Measurements from ENCODE around the gene CCL22.
"Not testable (repeated sequence)": the region's sequence is repeated elsewhere in the genome, so short reads cannot be mapped to it uniquely, and the experiment has no call there.

The CCL22 gene

GRCh38 chr16:57358527-57359095 lies at the start of gene CCL22:
CCL22 (plus strand) TSS chr16:57358783; CDS start chr16:57358817, 34 bp downstream.
- no peak within 1 kb of the TSS for H3K4me3 ChIP-seq
- H3K27ac ChIP-seq = no peak within 1 kb of the TSS

DNA sequence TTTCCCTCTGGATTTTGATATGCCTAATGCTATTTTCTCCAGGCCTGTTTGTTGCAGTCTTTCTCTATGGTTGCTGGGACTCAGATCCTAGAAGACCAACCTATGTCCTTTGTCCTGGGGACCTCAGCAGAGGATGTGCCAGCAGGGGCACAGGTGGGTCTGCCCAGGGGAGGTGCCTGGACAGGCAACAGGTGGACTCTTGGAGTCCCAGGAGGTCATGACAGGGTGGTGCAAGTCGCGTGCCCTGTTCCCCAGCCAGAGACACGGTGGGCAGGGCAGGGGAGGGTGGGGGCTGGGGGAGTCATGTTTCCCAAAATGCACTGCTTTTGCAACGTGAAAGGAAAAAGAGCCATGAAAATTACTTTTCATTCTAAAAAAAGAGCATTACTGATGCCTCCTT lies 47.8 kb upstream of the CCL22 start:
- peak overlapping the region in 1 of 21 experiments; percentile 14 for H3K27ac ChIP-seq
- H3K4me3 ChIP-seq = no peak overlapping the region

GRCh38 chr16:57313509-57313908 lies 45.1 kb upstream of the CCL22 start:
- Histone ChIP-seq H3K4me3 (no peak overlapping the region), H3K27ac (no peak overlapping the region)

GRCh38 chr16:57314161-57314785 lies 44.3 kb upstream of the CCL22 start:
- Histone ChIP-seq H3K27ac (peak overlapping the region in 1 of 21 experiments; percentile 10), H3K4me3 (no peak overlapping the region)

GRCh38 chr16:57315416-57315815 lies 43.2 kb upstream of the CCL22 start:
- Histone ChIP-seq H3K27ac (peak overlapping the region in 2 of 21 experiments; percentile 10 to 29), H3K4me3 (no peak overlapping the region)

DNA sequence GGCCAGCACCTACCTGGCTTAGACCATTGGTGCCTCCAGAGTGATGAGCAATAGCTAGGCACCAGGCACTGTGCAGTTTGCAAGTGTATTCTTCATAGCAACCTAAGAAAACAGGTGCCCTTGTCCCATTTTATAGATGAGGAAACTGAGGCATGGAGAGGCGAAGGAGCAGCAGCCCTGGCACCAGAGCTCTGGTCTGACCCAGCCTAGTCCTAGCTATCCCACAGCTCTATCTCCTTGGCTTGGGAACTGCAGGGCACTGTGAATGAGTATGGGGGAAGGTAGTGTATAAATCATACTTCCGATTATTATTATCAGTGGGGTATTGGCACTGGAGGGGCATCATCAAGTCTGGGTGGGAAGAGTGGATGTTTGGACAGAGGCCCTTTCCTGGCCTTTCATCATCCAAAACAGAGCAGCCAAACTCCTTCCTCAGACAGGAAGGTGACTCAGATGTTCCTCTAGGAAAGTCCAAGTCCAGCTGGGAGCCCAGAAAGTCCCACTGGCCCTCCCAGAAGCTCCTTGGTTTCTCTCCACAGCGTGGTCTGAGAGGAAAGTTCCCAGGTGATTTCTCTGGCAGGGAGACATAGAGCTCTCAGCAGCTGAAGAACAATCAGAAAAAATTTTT lies 42.1 kb upstream of the CCL22 start:
- H3K27ac ChIP-seq = peak overlapping the region in 14 of 21 experiments; percentile 7 to 77 (median 38)
- no peak overlapping the region for H3K4me3 ChIP-seq

- Histone ChIP-seq H3K4me3 (no peak overlapping the region), H3K27ac (no peak overlapping the region)
Measured at GRCh38 chr16:57318240-57318970, 40.2 kb upstream of the CCL22 start.

DNA sequence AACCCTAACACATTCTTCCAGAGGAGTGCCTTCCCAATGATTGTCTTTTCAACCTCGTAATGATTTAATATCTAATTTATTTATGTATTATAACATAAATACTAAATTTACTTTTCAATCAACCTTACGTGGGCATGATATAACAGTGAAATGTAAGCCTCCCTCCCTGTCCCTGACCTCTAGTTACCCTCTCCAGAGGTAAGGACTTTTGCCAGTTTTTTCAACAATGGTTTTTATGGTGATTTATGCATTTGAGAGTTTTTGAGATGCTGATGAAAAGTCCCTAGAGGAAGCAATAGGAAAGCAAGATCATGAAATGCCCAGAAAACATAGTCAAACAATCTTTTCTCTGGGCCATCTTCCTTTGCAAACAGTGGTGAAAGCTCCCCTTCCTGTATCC lies 38.9 kb upstream of the CCL22 start:
- Histone ChIP-seq H3K4me3 (no peak overlapping the region), H3K27ac (no peak overlapping the region)

- H3K4me3 ChIP-seq = no peak overlapping the region
- no peak overlapping the region for H3K27ac ChIP-seq
Measured at GRCh38 chr16:57324749-57325148, 33.8 kb upstream of the CCL22 start.

GRCh38 chr16:57325458-57325857 lies 33.1 kb upstream of the CCL22 start:
- no peak overlapping the region for H3K4me3 ChIP-seq
- no peak overlapping the region for H3K27ac ChIP-seq

- Histone ChIP-seq H3K4me3 (no peak overlapping the region), H3K27ac (no peak overlapping the region)
Measured at GRCh38 chr16:57329718-57330327, 28.8 kb upstream of the CCL22 start.

- no peak overlapping the region for H3K4me3 ChIP-seq
- H3K27ac ChIP-seq = no peak overlapping the region
Measured at GRCh38 chr16:57331355-57331754, 27.2 kb upstream of the CCL22 start.

DNA sequence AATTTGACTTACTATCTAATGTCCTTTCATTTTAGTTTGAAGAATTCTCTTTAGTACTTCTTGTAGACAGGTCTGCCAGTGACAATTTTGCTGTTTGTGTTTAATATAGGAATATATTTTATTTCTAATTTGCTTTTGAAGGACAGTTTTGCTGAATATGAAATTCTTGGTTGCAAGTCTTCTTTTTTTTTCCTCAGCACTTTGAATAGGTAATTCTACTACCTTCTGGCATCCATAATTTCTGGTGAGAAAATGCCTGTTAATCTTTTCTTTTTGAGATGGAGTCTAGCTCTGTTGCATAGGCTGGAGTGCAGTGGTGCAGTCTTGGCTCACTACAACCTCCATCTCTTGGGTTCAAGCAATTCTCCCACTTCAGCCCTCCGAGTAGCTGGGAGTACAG lies 25.2 kb upstream of the CCL22 start:
- no peak overlapping the region for H3K4me3 ChIP-seq
- no peak overlapping the region for H3K27ac ChIP-seq

- H3K27ac ChIP-seq = no peak overlapping the region
- no peak overlapping the region for H3K4me3 ChIP-seq
Measured at GRCh38 chr16:57335366-57335765, 23.2 kb upstream of the CCL22 start.

- H3K4me3 ChIP-seq = no peak overlapping the region
- peak overlapping the region in 10 of 21 experiments; percentile 1 to 71 (median 28) for H3K27ac ChIP-seq
Measured at GRCh38 chr16:57341062-57341440, 17.5 kb upstream of the CCL22 start.

DNA sequence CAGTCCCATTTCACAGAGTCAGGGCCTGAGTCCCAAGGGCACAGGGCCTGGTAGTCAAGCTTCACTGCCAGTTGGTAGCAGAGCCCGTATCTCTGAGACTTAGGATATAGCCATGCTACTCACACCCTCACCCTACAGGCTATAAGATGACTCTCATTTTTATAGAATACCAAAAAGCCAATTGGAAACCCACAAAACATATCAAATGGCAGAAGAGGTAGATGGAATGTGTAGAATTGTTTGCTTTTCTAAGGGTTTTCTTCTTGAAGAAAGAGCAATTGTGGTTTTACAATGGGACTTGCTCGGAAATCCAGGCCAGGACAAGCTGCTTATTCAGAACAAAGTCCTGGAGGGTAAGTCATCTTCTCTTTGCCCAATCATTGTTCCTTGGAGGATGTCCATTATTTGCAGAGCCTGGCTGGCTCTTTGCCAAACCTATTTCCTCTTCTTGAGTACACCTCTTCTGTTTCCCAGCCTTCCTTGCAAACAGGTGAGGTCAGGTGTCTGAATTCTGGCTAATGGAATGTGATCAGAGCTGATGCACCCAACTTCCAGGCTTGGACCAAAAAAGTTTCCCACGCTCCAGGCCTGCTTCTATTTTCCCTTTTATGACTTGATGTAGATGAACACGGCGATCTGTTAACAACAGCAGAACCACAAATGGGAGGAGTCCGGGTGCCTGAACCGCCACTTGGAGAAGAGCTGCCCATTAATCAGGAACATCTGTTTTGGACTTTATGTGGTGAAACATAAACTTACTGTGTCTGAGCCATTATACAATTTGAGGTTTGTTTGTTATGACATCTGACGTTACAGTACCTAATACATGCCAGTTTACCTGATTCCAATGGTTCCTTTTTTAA lies 16.9 kb upstream of the CCL22 start:
- peak overlapping the region in 9 of 21 experiments; percentile 1 to 71 (median 35) for H3K27ac ChIP-seq
- no peak overlapping the region for H3K4me3 ChIP-seq

GRCh38 chr16:57342606-57343005 lies 16.0 kb upstream of the CCL22 start:
- not testable (repeated sequence) for H3K27ac ChIP-seq, H3K4me3 ChIP-seq

DNA sequence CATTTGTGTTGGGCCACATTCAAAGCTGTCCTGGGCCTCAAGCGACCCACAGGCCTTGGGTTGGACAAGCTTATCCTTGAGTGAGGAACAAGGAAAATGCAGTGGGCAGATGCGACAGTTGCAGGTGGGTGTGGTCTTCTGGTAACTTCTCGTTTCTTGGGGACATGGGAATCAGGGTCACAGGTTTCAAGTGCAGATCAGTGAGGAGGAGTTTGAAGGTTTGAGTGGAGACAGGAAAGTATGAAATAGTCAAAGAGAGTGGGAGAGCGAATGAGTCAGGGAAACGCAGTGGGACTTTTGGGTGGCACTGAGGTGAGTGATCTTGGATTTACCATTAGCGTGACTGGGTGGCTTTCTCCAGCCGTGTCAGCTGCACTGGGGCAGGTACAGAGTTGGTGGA lies 15.4 kb upstream of the CCL22 start:
- Histone ChIP-seq H3K4me3 (no peak overlapping the region), H3K27ac (no peak overlapping the region)

DNA sequence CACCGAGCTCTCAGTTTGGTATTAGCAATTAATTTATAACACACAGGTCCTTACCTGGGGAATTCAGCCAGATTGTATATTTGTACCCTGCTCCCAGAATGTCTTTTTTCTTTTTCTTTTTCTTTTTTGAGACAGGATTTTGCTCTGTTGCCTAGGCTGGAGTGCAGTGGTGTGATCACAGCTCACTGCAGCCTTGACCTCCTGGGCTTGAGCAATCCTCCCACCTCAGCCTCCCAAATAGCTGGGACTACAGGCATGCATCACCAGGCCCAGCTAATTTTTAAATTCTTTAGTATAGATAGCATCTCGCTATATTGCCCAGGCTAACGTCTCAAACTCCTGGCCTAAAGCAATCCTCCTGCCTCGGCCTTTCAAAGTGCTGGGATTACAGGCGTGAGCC lies 14.5 kb upstream of the CCL22 start:
- H3K27ac ChIP-seq = not testable (repeated sequence)

More for the DNA sequence above, 14.5 kb upstream of the CCL22 start:
- not testable (repeated sequence) for H3K4me3 ChIP-seq

Measured in skin epidermis (tissue), 12 donors.